HG02610 (cell line): Measurements from ENCODE around the gene C16orf74.

Experiments
- ATAC-seq: cut with Tn5 transposase; IDR thresholded peaks from one replicate; pipeline ENCODE4 v1.9.1; 2021; ENCODE audit warnings: mild to moderate bottlenecking, moderate library complexity; ENCODE audit not compliant: unreplicated experiment

Gene C16orf74

GRCh38 chr16:85659805-85660511 lies 90.9 kb downstream of the C16orf74 start:
- no peak for ATAC-seq

GRCh38 chr16:85659336-85659735 lies 91.6 kb downstream of the C16orf74 start:
- no peak for ATAC-seq

DNA sequence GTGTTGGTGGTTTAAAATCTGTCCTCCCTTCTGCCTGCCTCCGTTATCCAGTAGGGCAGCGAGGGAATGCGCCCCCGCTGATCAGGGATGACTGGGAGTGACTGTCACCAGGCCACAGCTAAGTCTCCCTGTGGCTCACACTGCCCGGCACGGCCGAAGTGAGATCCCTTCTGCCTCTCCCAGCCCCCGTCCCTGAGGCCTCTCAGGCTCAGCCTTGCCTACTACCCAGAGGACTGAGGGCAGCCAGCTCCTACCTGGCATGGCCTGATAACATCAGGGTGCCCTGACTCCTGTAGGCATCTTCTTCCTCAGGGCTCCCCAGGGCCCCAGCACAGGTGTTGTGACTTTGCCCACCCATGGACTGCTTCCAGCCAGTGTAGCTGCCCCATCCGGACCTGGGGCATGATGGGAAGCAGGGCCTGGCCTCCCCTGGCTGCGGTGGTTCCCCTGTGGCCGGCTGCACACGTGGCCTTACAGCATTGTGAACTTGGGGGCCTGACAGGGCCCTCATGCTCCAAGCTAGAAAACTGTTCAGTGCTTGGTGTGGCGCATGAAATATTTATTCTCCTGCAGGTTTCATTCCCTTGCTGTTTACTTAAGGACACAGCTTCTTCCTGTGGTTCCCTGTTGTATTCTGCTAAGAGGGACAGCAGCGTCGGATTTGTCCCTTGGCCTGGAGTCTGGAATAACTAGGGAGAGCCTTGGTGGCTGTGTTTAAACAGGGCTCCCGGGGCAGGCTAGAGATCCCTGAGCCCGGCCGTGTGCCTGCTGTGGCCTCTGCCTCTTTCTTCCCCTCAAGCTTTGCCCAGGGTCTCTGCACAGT lies 92.2 kb downstream of the C16orf74 start:
- no peak for ATAC-seq

DNA sequence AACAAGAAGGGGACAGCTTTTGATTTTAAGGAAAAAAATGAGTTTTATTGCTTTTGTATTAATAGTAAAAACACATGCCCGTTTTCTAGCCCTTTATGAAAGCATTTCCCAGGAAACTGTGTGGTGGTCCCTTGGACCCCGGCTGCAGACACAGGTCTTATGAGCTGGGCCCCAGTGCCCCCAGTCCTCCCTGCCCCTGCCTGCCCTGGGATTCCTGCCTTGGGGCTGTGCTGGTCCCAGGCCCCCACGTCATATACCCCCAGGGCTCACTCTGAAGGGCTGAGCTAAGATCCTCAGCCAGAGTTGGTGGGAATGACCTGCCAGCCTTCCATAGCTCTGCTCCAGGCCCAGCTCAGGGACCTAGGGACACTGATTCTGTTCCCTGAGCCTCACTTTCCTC lies 92.9 kb downstream of the C16orf74 start:
- no peak for ATAC-seq
